Fibroblast of the aortic adventitia (primary cell): ENCODE data around the gene AIFM2. TPM values are rescaled to one million over a fixed set of nuclear protein-coding genes. Genes with fewer than 3 reads are reported as not detected.
"Not testable (repeated sequence)": the region's sequence is repeated elsewhere in the genome, so short reads cannot be mapped to it uniquely, and the experiment has no call there.

Experiments
- DNase-seq: peaks from one replicate; pipeline ENCODE4 v3.0.0-alpha.2; 2010; ENCODE audit warnings: low read depth
- H3K4me3 ChIP-seq: 2 replicates; pipeline ENCODE4 v1.5.1; 2011; ENCODE audit warnings: low read depth, mild to moderate bottlenecking, control low read depth, low read length, moderate library complexity
- CTCF ChIP-seq: IDR thresholded peaks from 2 replicates; pipeline ENCODE4 v1.5.1; 2011; ENCODE audit warnings: mild to moderate bottlenecking, low read length, control low read depth, inconsistent platforms; ENCODE audit not compliant: insufficient read depth
- total RNA-seq: library from RNA; depleted of rRNA; stranded (reverse); fragments of >200 nt; gene quantifications from 2 replicates; pipeline ENCODE4 v1.2.3, GENCODE V29; 2012; ENCODE audit warnings: low replicate concordance

Gene AIFM2
- total RNA-seq, 1 donor: 7.3 TPM

GRCh38 chr10:70123817-70124216 is 8.8 kb downstream of the AIFM2 start:
- no peak overlapping the region for H3K4me3 ChIP-seq
- no peak for DNase-seq
- TF ChIP-seq CTCF: no peak

- DNase-seq, H3K4me3 ChIP-seq: not testable (repeated sequence)
Observed at GRCh38 chr10:70123166-70123565, 9.5 kb downstream of the AIFM2 start.

GRCh38 chr10:70122742-70123141 is 9.9 kb downstream of the AIFM2 start:
- no peak for TF ChIP-seq CTCF
- no peak overlapping the region for H3K4me3 ChIP-seq
- no peak for DNase-seq

GRCh38 chr10:70121281-70121949 is 11.2 kb downstream of the AIFM2 start:
- H3K4me3 ChIP-seq: no peak overlapping the region
- no peak for DNase-seq
- no peak for TF ChIP-seq CTCF

DNA sequence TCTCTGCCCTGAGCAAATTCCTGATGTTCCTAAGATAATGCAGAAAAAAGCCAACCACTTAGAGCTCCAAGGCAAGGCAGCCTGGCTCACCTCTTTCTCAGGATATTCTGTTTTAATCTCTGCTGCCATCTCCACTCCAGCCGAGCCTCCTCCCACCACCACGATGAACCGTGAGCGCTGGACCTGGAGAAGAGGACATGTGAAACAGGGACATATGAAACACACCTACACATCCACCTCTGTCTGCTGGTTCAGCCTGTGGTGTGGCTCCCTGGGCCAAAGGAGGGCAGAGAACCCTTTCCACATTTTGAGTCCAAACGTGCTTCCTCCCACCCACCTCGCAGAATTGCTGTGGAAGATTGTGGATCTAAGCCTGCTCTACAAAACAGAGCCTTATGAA is 12.2 kb downstream of the AIFM2 start:
- no peak for TF ChIP-seq CTCF
- no peak overlapping the region for H3K4me3 ChIP-seq
- DNase-seq: no peak

- no peak for DNase-seq
- no peak for TF ChIP-seq CTCF
- H3K4me3 ChIP-seq: no peak overlapping the region
Observed at GRCh38 chr10:70119623-70120022, 13.0 kb downstream of the AIFM2 start.

- TF ChIP-seq CTCF: no peak
- no peak for DNase-seq
- no peak overlapping the region for H3K4me3 ChIP-seq
Observed at GRCh38 chr10:70119197-70119596, 13.4 kb downstream of the AIFM2 start.
